GM18873 (cell line): ENCODE results near the gene CCDC142.

ENCODE experiments used
- ATAC-seq: cut with Tn5 transposase; IDR thresholded peaks from one replicate; pipeline ENCODE4 v1.9.1; 2021; ENCODE audit warnings: mild to moderate bottlenecking, moderate library complexity, moderate number of reproducible peaks; ENCODE audit not compliant: unreplicated experiment, low FRiP score

CCDC142 gene

DNA sequence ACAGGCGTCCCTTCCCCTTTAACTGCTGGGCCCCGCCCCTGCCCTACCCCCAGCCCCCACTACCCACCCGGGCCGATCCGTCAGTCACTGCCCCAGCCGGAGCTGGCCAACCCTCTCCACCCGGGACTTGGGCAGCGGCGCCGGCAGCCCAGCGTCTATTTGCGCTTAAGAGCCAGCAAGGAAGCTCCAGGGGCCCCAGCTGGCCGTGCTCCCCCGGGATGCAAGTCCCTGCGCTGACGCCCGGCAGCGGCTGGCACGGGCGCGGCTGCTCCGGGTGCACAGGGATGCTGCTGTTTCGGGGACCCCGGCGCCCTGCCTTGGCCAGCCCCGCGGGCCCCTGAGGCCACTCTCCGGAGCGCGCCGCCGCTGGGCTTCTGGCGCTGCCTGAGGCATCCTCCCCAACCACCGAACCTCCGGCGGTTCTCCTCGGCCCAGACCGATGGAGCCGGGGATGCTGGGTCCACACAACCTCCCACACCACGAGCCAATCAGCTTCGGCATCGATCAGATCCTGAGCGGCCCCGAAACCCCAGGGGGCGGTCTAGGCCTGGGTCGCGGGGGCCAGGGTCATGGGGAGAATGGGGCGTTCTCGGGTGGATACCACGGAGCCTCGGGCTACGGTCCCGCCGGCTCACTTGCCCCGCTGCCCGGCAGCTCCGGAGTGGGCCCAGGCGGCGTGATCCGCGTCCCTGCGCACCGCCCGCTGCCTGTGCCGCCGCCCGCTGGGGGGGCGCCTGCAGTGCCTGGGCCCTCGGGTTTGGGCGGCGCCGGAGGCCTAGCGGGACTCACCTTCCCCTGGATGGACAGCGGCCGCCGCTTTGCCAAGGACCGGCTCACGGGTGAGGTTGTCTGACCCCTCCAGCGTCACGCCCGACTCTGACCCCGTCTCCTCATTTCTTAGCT is 31.8 kb upstream of the CCDC142 start, which contains the start of gene TLX2:
Gene TLX2, plus strand, starts transcription at position 83 of the 903 bp plus-strand sequence. Its CDS starts 357 bp downstream, at position 440.
- ATAC-seq: no peak

DNA sequence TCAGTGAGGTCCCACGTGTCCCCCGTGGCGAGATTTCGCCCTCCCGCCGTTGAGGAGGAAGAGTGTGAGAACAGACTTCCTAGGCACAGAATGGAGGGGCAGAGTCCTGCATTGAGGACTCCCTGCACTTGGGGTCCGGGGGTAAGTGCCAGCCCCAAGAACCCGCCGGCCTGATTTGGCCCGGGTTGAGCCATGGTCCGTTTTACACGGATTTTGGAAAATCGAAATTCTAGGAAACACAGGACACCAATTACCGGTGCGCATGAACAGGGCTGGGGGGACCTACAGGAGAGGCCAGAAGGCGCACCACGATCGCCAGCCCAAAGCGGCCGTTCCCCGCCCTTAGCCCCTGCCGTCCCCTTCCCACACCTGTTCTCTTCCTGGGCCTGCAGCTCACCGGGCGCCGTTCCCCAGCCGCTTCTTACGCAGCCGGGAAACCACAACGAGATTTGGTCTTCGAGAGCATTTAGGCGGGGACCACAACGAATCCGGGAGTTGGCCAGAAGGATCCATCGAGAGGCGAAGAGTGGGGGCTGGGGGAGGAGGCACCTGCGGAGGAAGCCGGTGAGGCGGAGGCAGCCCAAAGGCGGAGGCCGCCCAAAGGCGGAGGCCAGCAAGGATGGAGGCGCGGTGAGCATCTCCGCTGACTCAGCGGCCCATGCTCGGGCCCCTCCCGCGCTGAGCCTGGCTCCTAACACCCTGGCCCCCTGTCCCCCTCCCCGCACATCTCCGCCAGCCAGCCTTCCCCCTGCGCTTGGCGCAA is 31.0 kb upstream of the CCDC142 start:
- no peak for ATAC-seq

GRCh38 chr2:74512744-74513604 is 30.2 kb upstream of the CCDC142 start:
- no peak for ATAC-seq

DNA sequence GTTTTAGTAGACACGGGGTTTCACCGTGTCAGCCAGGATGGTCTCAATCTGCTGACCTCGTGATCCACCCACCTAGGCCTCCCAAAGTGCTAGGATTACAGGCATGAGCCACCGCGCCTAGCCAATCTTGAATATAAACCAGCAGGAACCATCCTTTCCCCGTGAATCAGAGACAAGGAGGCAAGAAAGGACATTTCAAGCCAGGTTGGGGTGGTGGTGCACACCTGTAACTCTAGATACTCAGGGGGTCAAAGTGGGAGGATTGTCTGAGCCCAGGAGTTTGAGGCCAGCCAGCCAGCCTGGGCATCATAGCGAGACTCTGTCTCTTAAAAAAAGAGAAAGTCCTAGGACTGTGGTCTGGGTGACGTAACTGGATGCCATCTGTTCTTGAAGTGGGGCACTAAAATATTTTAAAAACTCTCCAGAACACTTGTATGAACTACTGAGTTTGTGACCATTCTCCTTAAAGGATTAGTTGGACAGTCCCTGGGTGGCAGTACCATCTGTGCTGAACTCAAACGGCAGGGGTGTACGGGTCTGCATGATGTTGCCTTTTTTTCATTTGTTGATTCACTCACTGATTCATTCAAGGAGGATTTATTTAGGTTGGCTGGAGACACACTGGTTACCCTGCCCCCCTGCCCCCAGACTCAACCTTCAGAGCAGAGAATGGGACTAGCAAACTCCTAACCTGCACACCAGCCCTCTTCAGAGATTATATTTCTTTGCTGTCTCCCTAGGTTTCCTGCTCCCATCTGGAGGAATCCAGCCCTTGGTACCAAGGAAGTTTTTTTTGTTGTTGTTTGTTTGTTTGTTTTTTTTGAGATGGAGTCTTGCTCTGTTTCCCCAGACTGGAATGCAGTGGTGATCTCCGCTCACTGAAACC is 28.5 kb upstream of the CCDC142 start:
- ATAC-seq: no peak

- ATAC-seq: no peak
These were observed 27.5 kb upstream of the CCDC142 start for GRCh38 chr2:74510272-74510671.

DNA sequence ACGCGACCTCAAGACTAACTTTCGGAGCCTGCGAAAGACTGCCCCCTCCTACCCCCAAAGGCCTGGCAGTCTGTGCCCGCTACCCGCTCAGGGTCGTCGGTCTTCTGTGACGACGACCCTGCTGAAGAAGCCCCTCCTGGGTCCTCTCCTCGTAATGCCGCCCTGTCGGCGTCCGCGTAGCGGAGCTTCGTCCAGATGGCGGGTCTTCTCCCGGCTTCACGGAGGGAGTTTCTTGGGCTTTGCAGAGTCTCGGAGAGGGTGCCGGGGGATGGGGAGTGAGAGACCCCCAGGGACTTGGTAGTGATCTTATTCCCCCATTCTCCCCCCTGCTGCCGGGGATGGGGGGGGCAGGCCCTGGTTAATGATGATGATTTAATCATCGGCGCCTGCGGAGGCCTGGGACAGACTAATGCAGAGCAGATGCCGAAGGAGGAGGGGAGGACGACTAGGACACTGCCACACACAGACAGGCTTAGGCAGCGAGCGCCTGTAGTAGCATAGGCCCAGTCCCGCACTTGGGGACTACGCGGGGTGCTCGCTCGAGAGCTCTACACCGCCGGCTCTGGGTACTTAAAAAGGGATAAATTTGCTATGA is 25.2 kb upstream of the CCDC142 start:
- no peak for ATAC-seq

DNA sequence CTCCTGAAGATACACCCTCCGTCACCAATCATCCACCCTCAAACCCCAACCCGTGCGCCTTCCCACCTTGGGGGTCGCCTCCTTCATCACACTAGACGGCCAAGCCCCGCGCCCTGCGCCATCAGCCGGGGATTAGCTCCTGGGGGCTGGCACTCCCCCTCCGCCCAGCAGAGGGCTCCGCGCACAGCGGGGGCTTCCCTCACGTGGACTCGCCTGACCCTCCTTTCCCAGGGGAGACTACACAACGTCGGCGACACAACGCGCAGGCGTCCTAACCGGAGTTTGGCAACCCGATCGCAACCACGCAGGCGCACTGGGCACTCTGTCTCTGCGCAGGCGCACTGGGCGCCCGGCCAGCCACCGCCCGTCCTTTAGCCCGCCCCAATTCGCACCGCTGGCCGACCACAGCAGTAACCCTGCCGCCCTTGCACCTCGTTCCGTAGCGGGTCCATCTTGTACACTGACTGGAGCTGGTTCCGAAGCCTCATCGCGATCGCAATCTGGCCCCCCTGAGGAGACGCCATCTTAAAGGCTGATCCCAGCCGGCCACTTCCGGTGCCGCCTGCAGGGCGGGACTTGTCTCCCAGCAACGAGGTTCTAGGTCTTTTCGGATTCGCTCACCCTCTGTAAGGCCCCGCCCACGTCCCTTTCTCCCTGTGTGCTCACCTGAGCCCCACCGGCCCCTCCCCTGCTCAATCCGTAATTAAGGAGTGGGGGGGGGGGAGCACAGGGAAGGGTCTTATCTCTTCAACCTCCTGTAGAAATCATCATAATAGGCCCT is 24.5 kb upstream of the CCDC142 start, which contains the start of gene PCGF1:
Gene PCGF1, minus strand, starts transcription at position 551 of the 781 bp plus-strand sequence. Its CDS starts 27 bp downstream, at position 524.
- ATAC-seq: peak; percentile 84

DNA sequence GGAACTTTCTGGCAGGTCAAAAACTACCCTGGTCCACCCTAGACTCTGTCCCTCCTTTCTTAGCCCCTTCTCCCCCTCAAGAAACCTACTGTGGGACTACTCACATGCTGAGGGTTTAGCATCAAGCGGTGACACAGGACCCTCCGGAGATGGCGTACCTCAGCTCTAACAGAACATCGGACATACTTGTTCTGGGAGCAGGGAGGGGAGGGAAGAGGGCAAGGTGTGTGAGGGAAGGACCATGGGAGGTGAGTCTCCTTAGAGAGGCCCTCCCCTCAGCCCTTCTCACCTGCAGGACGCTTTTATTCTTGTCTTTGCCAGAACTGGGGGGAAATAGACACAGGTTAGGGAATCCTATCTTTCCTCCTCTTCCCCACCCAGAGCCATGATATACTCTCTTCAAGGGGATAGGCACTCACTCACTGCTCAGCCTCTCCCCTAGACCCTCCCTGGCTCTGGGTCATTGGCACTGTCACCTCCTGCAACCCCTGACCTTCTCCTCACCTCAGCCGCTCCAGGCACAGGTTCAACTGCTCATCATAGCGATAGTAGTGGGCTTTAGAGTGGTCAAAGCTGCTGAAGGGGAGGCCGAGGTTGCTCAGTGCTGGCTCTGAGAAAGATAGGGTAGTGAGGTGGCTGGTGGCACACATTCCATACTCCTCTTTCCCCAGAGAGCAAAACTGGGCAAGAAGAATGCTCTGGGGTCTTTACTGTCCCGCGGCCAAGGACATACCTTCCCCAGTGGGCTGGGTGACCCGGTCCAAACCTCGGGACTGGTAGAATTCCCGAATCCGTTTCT is 22.8 kb upstream of the CCDC142 start:
- no peak for ATAC-seq

GRCh38 chr2:74504591-74504990 is 21.8 kb upstream of the CCDC142 start:
- no peak for ATAC-seq

DNA sequence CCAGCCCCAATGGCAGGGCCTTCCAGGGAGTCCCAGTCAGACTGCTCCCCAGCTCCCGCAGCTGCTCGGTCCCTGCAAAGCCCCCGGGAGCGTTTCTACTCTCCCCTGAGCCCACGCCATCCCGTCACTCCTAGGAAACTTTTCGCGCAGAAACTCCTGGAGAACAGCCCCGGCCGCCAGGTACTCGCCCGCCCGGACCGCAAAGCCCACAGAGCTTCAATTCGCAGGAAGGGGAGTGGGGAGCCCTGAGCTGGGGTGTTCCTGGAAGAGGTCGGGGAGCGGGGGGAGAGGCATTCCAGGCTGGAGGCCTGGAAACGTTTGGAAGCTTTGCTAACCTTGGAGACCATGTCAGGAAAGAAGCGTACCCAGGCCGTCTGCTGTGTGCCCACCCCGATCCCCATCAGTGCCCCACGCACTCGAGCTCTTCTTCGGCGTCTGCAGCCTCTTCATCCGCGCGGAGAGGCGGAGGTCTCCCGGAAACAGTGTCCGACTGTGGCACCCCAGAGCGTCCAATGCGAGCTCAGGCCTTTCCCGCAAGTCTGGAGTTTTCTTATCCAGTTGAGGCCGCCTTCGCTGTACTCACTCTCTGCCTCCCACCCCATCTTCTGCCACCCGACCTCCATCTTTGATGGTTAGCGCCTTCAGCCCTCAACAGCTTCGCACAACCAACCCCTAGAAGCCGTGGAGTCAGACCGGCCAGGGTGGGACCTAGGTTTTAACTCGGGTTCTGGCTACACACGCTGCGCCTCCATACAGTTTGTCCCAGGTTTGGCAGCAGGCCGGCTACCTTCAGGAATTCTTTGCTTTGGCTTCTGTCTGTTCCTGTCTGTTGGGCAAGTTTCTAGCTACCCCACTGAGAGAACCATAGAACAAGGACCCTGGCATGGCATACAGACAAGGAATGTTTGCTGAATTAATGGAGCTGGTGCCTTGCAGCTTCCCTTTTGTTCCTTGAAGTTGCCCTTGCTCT is 21.0 kb upstream of the CCDC142 start:
- no peak for ATAC-seq

- ATAC-seq: no peak
These were observed 20.1 kb upstream of the CCDC142 start for GRCh38 chr2:74502720-74503505.

DNA sequence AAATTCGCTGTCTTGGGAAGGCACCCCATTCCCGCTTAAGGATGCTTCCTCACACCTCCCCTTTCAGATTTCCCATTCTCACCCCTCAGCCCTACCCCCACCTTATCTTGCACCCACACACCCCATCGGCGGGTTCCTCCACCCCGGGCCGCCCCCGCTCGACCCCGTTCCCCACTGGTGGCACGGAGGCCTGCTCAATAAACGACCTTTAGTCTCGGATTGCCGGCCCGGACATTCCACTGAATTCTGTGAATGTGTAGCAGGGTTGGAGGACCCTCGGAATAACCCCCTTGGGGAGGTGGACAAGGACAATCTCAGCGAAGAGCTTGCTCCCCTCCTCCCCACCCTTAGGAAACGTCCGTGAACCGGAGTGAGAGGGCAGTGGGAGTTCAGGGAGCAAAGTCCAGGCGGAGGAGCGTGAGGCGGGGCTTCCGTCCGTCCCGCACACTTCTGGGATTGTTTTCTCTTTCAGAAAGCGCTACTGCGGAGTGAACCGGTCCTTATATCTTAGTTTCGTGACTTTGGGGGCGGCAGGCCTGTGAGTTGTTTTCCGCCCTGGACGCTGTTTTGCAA is 19.4 kb upstream of the CCDC142 start:
- ATAC-seq: no peak

DNA sequence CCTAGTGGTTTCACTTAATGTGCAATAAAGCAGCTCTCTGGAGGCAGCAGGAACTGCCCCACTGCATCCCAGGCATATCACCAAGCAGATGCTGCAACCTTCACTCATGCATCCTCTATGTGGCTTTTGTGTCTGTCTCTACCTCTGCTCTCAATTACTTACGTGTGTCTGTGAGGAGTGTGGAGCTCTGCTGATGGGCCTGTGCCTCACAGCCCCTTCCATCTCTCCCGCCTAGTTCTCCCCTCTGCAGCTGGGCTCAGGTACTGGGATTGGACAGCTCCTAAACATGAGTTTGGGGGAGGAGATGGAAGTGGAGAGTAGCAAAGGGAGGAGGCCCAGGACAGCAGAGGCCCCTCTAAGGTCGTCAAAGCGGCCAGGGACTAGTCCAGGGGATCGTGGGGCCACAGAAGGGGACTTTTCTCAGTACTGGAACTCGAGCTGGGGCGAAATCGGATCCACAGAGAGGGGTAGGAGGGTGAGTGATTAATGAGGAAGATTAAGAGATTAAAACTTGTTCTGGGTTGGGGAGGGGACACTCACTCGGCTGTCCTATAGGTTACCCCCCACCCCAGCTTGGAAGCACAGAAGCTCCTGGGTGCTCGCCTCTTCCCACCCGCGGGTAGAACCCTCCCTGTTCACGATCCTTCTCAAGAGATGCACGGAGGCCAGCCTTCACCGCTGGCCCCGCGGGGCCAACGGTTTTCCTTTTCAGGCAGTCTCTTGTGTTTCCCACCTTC is 18.7 kb upstream of the CCDC142 start:
- ATAC-seq: no peak

GRCh38 chr2:74500578-74500946 is 17.8 kb upstream of the CCDC142 start:
- no peak for ATAC-seq
